Naive B cell (primary cell): ENCODE data around the gene BOLL. TPM values are rescaled to one million over a fixed set of nuclear protein-coding genes. Genes with fewer than 3 reads are reported as not detected.
"Not testable (repeated sequence)": the region's sequence is repeated elsewhere in the genome, so short reads cannot be mapped to it uniquely, and the experiment has no call there.

Source experiments
- ATAC-seq, 2 donors: fragments of 150-1000 bp; cut with Tn5 transposase; 2 replicates each; pipeline ENCODE4 v1.10.0; 2021; ENCODE audit warnings: low read depth in 2 of 2, mild to moderate bottlenecking in 2 of 2, moderate library complexity in 2 of 2
- DNase-seq: peaks from one replicate; pipeline ENCODE4 v3.0.0; 2022
- H3K27ac Mint-ChIP-seq, 6 donors: one replicate each; pipeline ENCODE4 v1.8.0; 2020 to 2022; ENCODE audit warnings: mild to moderate bottlenecking in 6 of 6, mixed read lengths in 6 of 6, moderate library complexity in 5 of 6, inconsistent platforms in 2 of 6
- H3K27me3 Mint-ChIP-seq, 3 donors: one replicate each; pipeline ENCODE4 v1.8.0; 2021 to 2022; ENCODE audit warnings: mixed read lengths in 3 of 3, mild to moderate bottlenecking in 1 of 3
- H3K36me3 Mint-ChIP-seq, 2 donors: one replicate each; pipeline ENCODE4 v1.8.0; 2020 to 2022; ENCODE audit warnings: mixed read lengths in 2 of 2, inconsistent platforms in 1 of 2, mild to moderate bottlenecking in 1 of 2
- H3K4me1 Mint-ChIP-seq, 3 donors: one replicate each; pipeline ENCODE4 v1.8.0; 2020 to 2022; ENCODE audit warnings: mixed read lengths in 3 of 3, inconsistent platforms in 1 of 3, mild to moderate bottlenecking in 1 of 3, moderate library complexity in 1 of 3
- H3K4me3 Mint-ChIP-seq, 8 donors: one replicate each; pipeline ENCODE4 v1.8.0; 2020 to 2022; ENCODE audit warnings: mild to moderate bottlenecking in 8 of 8, mixed read lengths in 8 of 8, moderate library complexity in 8 of 8, inconsistent platforms in 2 of 8
- H3K9me3 Mint-ChIP-seq, 7 donors: one replicate each; pipeline ENCODE4 v1.8.0; 2020 to 2022; ENCODE audit warnings: mixed read lengths in 7 of 7, mild to moderate bottlenecking in 5 of 7, inconsistent platforms in 2 of 7, moderate library complexity in 1 of 7
- polyA plus RNA-seq, 6 donors: library from polyadenylated mRNA; unstranded; fragments of 300-500 nt; fragmentation: Illumina TruSeq; gene quantifications; one replicate each; pipeline ENCODE4 v1.2.3, GENCODE V29; 2021; ENCODE audit warnings: low read depth in 6 of 6

The BOLL gene
- polyA plus RNA-seq, 6 donors from 2014 or later = not detected

DNA sequence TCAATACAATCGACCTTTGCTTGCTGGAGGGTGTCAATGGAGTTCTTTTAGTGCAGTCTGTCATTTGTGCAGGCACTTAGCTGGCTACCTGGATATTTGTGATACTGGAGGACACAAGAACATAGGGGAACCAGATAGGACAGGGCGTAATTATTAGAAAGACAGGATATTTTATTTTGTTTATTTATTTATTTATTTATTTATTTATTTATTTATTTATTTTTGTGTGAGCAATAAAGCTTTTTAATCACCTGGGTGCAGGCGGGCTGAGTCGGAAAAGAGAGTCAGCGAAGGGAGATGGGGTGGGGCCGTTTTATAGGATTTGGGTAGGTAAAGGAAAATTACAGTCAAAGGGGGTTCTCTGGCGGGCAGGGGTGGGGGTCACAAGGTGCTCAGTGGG, 76.0 kb downstream of the BOLL start:
- ATAC-seq, H3K4me3 Mint-ChIP-seq, H3K36me3 Mint-ChIP-seq, H3K9me3 Mint-ChIP-seq, H3K27me3 Mint-ChIP-seq, DNase-seq: not testable (repeated sequence)
- H3K4me1 Mint-ChIP-seq = peaks cover 44 to 52% (median 48%) of the 10 kb centered on the region in 3 donors
- peak overlapping the region in 1 of 6 donors; percentile 6 for H3K27ac Mint-ChIP-seq

DNA sequence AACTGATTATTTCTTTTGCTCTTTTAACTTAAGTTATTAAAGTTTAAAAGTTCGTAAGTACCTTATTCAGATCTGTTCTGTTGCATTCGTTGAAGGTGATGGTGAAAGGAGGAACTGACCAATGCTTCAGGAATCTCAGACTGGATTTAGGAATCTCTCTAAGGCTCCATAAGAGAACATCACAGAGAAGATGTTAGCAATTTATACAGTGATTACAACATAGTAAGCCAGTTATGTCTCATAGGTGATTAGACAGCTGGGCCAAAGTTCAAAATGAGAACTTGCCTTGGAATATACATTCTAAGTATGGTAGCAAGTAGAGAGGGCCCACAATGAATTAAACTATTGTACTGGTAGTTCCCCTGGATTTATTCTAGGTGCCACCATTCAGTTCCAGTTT, 76.8 kb downstream of the BOLL start:
- Mint-ChIP-seq H3K9me3 (no peaks in the 10 kb centered on the region), H3K4me1 (peaks cover 44 to 51% (median 48%) of the 10 kb centered on the region in 3 donors), H3K36me3 (peaks cover 0 to 4% of the 10 kb centered on the region in 2 donors), H3K27me3 (no peaks in the 10 kb centered on the region), H3K27ac (no peak overlapping the region), H3K4me3 (peak overlapping the region in 2 of 8 donors; percentile 31 to 33)
- ATAC-seq = no peak
- no peak for DNase-seq

DNA sequence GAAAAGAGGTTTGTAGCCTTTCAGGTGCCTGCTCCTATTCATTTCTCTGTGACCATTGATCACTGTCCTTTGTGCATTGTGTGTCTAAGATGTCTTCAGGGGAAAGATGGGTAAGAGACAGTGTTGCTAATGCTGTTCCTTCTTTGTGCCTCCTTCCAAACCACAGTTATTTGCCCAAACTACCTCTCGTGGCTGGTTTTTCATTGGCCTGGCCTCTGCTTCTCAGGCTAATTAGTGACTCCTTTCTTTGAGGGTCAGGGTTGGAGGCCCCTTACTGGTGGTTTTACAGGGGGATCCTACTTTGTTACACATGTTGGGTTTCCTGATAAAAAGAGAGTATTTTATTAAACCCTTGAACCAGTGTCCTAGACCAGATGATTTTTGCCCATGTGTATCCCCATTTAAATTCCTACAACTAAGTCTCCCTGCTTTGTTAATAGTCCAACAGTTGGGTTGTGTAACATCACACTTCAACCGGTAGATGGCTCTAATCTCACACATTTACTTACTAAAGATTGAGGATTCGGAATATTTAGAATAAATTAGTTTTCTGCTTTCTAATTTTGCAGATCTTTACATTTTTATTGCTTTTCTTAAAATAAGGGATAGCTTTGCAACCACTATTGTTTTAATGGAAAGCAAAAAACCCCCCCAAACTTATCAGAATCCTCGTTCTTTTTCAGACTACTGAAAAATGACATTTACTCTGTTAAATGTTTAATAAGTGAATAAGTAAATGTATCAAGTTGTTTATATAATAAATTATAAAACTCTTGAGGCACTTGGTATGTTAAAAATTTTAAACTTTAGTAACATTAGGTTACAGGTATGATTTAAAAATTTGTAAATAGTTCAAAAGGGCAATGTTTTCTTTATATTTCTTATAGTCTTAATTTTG, 77.6 kb downstream of the BOLL start:
- peak overlapping the region; percentile 21 to 98 (median 88) for H3K4me3 Mint-ChIP-seq
- H3K9me3 Mint-ChIP-seq = peaks cover 0 to 1% (median 0%) of the 10 kb centered on the region in 7 donors
- H3K27ac Mint-ChIP-seq = peak overlapping the region in 2 of 6 donors; percentile 36 to 69
- H3K4me1 Mint-ChIP-seq = peaks cover 44 to 48% (median 47%) of the 10 kb centered on the region in 3 donors
- H3K27me3 Mint-ChIP-seq = peaks cover 0 to 4% (median 3%) of the 10 kb centered on the region in 3 donors
- DNase-seq (peak; percentile 27), ATAC-seq (no peak)
- H3K36me3 Mint-ChIP-seq = peaks cover 0 to 4% of the 10 kb centered on the region in 2 donors

DNA sequence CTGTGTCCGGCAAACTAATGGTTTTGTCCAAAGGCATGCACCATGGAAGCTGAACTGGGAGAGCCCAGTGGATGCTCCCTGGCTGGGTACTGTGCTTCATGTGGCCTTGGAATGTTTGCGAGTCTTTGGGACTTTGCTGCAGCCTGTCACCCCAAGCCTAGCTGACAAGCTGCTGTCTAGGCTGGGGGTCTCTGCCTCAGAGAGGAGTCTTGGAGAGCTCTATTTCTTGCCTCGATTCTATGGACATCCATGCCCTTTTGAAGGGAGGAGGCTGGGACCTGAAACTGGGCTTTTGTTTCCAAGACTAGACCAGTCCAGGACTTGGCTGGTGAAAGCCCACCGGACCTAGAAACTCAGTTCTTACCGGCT, 78.3 kb downstream of the BOLL start:
- Mint-ChIP-seq H3K9me3 (peaks cover 0 to 2% (median 0%) of the 10 kb centered on the region in 7 donors), H3K4me1 (peaks cover 44 to 48% (median 47%) of the 10 kb centered on the region in 3 donors), H3K27me3 (peaks cover 3 to 11% (median 10%) of the 10 kb centered on the region in 3 donors), H3K4me3 (peak overlapping the region in 7 of 8 donors; percentile 78 to 98 (median 89)), H3K36me3 (peaks cover 0 to 4% of the 10 kb centered on the region in 2 donors), H3K27ac (peak overlapping the region in 2 of 6 donors; percentile 54 to 56)
- ATAC-seq = no peak
- DNase-seq = no peak

DNA sequence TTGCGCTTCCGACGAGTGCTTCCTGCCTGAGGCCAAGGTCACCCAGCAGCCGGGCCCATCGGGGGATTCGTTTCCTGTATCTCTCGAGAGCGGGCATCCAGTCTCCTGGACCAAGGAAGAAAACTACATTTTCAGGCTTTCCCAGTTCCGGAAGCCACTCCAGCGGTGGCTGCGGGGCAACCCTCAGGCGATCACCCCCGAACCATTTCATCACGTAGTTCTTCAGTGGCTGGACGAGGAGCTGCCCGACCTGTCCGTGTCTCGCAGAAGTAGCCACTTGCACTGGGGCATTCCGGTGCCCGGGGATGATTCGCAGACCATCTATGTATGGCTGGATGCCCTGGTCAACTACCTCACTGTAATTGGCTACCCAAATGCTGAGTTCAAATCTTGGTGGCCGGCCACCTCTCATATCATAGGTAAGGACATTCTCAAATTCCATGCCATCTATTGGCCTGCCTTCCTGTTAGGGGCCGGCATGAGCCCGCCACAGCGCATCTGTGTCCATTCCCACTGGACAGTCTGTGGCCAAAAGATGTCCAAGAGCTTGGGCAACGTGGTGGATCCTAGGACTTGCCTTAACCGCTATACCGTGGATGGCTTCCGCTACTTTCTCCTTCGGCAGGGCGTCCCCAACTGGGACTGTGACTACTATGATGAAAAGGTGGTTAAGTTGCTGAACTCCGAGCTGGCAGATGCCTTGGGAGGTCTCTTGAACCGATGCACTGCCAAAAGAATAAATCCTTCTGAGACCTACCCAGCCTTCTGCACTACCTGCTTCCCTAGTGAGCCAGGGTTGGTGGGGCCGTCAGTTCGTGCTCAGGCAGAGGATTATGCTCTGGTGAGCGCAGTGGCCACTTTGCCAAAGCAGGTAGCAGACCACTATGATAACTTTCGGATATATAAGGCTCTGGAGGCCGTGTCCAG, 78.9 kb downstream of the BOLL start:
- ATAC-seq (no peak), DNase-seq (no peak)
- peak overlapping the region; percentile 78 to 98 (median 92) for H3K4me3 Mint-ChIP-seq
- peaks cover 41 to 48% (median 47%) of the 10 kb centered on the region in 3 donors for H3K4me1 Mint-ChIP-seq
- H3K9me3 Mint-ChIP-seq = peaks cover 0 to 4% (median 0%) of the 10 kb centered on the region in 7 donors
- peaks cover 10 to 18% (median 14%) of the 10 kb centered on the region in 3 donors for H3K27me3 Mint-ChIP-seq
- peak overlapping the region; percentile 54 to 92 (median 85) for H3K27ac Mint-ChIP-seq
- no peaks in the 10 kb centered on the region for H3K36me3 Mint-ChIP-seq

GRCh38 chr2:197705121-197705911, 79.8 kb downstream of the BOLL start, which contains the start of gene MARS2:
MARS2 (plus strand) TSS chr2:197705369; CDS start chr2:197705406, 37 bp downstream.
- Mint-ChIP-seq H3K4me1 (peaks cover 38 to 46% (median 45%) of the 10 kb centered on the region in 3 donors), H3K36me3 (no peaks in the 10 kb centered on the region), H3K9me3 (peaks cover 0 to 4% (median 0%) of the 10 kb centered on the region in 7 donors), H3K4me3 (peak within 1 kb of the TSS; percentile 78 to 98 (median 92)), H3K27me3 (peaks cover 17 to 26% (median 22%) of the 10 kb centered on the region in 3 donors), H3K27ac (peak within 1 kb of the TSS; percentile 82 to 98 (median 89))
- peak; percentile 91 for DNase-seq
- peak; percentile 86 to 90 for ATAC-seq

- Mint-ChIP-seq H3K9me3 (peaks cover 0 to 4% (median 0%) of the 10 kb centered on the region in 7 donors), H3K27ac (peak overlapping the region; percentile 69 to 98 (median 85)), H3K4me3 (peak overlapping the region; percentile 78 to 98 (median 92)), H3K36me3 (no peaks in the 10 kb centered on the region), H3K27me3 (peaks cover 17 to 29% (median 27%) of the 10 kb centered on the region in 3 donors), H3K4me1 (peaks cover 31 to 38% (median 37%) of the 10 kb centered on the region in 3 donors)
- DNase-seq (no peak), ATAC-seq (peak; percentile 46 to 51)
Observed at GRCh38 chr2:197704434-197705120, 80.5 kb downstream of the BOLL start.

DNA sequence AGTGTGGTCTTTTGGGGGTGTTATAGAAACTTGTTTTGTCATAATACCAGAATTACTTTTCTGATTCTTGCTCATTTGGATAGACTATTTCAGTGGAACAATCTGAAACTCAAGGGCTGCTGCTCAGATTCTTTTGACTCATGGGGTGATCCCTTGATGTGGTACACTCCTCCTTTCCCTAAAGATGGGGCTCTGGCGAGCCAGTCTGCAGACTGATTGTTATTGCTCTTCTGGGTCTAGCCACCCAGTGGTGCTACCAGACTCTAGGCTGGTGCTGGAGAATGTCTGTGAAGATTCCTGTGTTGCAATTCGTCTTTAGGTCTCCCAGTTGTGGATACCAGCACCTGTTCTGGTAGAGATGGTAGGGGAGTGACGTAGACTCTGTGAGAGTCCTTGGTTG, 84.2 kb downstream of the BOLL start:
- H3K4me1 Mint-ChIP-seq = peaks cover 5 to 9% (median 7%) of the 10 kb centered on the region in 3 donors
- ATAC-seq (no peak), DNase-seq (no peak)
- peaks cover 22 to 32% (median 29%) of the 10 kb centered on the region in 3 donors for H3K27me3 Mint-ChIP-seq
- H3K9me3 Mint-ChIP-seq = peaks cover 0 to 8% (median 4%) of the 10 kb centered on the region in 7 donors
- H3K27ac Mint-ChIP-seq = no peak overlapping the region
- H3K36me3 Mint-ChIP-seq = no peaks in the 10 kb centered on the region
- no peak overlapping the region for H3K4me3 Mint-ChIP-seq

DNA sequence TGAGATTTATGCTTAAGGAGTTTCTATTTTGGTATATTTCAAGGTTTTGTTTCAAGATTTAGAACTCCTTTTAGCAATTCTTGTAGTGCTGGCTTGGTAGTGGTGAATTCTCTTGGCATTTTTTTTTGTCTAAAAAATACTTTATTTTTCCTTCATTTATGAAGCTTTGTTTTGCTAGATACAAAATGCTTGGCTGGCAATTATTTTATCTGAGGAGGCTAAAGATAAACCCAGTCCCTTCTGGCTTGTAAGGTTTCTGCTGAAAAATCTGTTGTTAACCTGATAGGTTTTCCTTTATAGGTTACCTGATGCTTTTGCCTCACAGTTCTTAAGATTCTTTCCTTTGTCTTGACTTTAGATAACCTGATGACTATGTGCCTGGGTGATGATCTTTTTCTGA, 85.4 kb downstream of the BOLL start:
- H3K9me3 Mint-ChIP-seq, H3K36me3 Mint-ChIP-seq, H3K4me3 Mint-ChIP-seq, H3K27ac Mint-ChIP-seq, DNase-seq, H3K4me1 Mint-ChIP-seq, ATAC-seq: not testable (repeated sequence)
- H3K27me3 Mint-ChIP-seq = peaks cover 22 to 37% (median 33%) of the 10 kb centered on the region in 3 donors

- not testable (repeated sequence) for H3K4me1 Mint-ChIP-seq, H3K9me3 Mint-ChIP-seq, H3K36me3 Mint-ChIP-seq, DNase-seq, H3K4me3 Mint-ChIP-seq, ATAC-seq, H3K27ac Mint-ChIP-seq
- peaks cover 21 to 40% (median 23%) of the 10 kb centered on the region in 3 donors for H3K27me3 Mint-ChIP-seq
Observed at GRCh38 chr2:197696571-197696970, 88.5 kb downstream of the BOLL start.

- peaks cover 15 to 35% (median 17%) of the 10 kb centered on the region in 3 donors for H3K27me3 Mint-ChIP-seq
- not testable (repeated sequence) for H3K9me3 Mint-ChIP-seq, H3K36me3 Mint-ChIP-seq, ATAC-seq, DNase-seq, H3K4me3 Mint-ChIP-seq, H3K4me1 Mint-ChIP-seq, H3K27ac Mint-ChIP-seq
Observed at GRCh38 chr2:197695971-197696370, 89.1 kb downstream of the BOLL start.

- ATAC-seq, H3K27ac Mint-ChIP-seq, DNase-seq, H3K4me3 Mint-ChIP-seq, H3K36me3 Mint-ChIP-seq, H3K9me3 Mint-ChIP-seq, H3K4me1 Mint-ChIP-seq: not testable (repeated sequence)
- peaks cover 10 to 31% (median 10%) of the 10 kb centered on the region in 3 donors for H3K27me3 Mint-ChIP-seq
Observed at GRCh38 chr2:197695206-197695605, 89.9 kb downstream of the BOLL start.
